ENCODE results near the gene LRP2. TPM values are rescaled to one million over a fixed set of nuclear protein-coding genes. Genes with fewer than 3 reads are reported as not detected.
A peak's percentile ranks its signal among the peaks of the same experiment; 100 is the strongest.

LRP2 gene
- total RNA-seq, 2 experiments from 2014 or later = 1.8 to 2.2 TPM

DNA sequence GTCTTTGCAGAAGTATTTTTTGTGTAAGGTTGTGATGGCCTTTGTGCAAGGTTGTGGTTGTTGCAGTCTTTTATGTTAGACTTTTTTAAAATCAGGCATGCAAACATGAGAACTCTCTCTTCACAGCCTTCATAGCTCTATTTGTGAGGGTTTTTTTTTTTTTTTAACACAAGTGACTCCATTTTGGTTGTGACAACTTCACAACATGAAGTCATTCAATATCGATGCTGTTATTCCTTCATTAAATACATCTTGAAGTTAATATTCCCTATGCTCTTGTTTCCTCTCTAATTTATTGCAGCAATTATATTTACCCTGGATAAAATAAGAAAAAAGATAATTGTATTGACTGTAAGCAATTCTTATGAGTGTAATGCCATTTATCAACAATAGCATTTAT, 257.5 kb downstream of the LRP2 start:
- CTCF ChIA-PET = interaction anchor here (1.1 kb wide), 1 partner anchor 11 kb away, joined by 3 read pairs; no protein-coding TSS in a partner anchor
- DNase-seq = no peak
- no peak for TF ChIP-seq CTCF (IDR thresholded peaks at IDR 0.05)
- intact Hi-C loops (cut with micrococcal nuclease) = loop anchor here (10.0 kb wide), 1 partner anchor 140 kb away; no protein-coding TSS in a partner anchor
- no peak overlapping the region for H3K4me3 Mint-ChIP-seq
- no peak overlapping the region for H3K27ac Mint-ChIP-seq
- peaks cover 53% of the 10 kb centered on the region for H3K4me1 Mint-ChIP-seq (ENCODE audit: low read depth)
- POLR2A ChIA-PET = no interaction called here
- H3K36me3 Mint-ChIP-seq (ENCODE audit: low read depth) = no peaks in the 10 kb centered on the region
- H3K9me3 Mint-ChIP-seq = no peaks in the 10 kb centered on the region
- no peak for ATAC-seq
- H3K27me3 Mint-ChIP-seq = no peaks in the 10 kb centered on the region

- intact Hi-C loops (cut with micrococcal nuclease) = no loop called here
- H3K9me3 Mint-ChIP-seq = no peaks in the 10 kb centered on the region
- H3K36me3 Mint-ChIP-seq (ENCODE audit: low read depth) = no peaks in the 10 kb centered on the region
- peak; percentile 20 for DNase-seq
- H3K4me1 Mint-ChIP-seq (ENCODE audit: low read depth) = peaks cover 13% of the 10 kb centered on the region
- H3K4me3 Mint-ChIP-seq = no peak overlapping the region
- no peaks in the 10 kb centered on the region for H3K27me3 Mint-ChIP-seq
- ChIA-PET POLR2A (interaction anchor here (0.7 kb wide), 1 partner anchor 414 kb away, joined by 4 read pairs; no protein-coding TSS in a partner anchor), CTCF (interaction anchor here (1.0 to 7.5 kb wide), 3 partner anchors 14 to 46 kb away, joined by 3 to 60 read pairs (median 4); no protein-coding TSS in a partner anchor)
- peak; percentile 61 for ATAC-seq
- TF ChIP-seq CTCF (IDR thresholded peaks at IDR 0.05) = no peak
- H3K27ac Mint-ChIP-seq = no peak overlapping the region
Observed at GRCh38 chr2:169095621-169096105, 266.7 kb downstream of the LRP2 start.

DNA sequence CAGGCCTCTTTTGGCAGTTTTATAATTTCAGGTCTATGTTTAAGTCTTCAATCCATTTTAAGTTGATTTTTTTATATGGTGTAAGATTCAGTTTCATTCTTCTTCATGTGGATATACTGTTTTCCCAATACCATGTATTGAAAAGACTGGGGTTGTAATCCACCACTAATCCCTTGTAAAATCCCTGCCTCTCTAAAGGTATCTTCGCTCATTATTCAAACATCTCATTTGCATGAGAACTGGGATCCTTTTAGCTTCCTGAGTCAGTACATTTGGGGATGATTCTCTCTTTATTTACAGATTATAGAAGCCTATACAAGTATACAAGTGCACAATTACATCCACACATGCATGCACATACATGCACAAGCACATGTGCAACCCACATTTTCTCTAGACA, 267.7 kb downstream of the LRP2 start:
- ChIA-PET POLR2A (no interaction called here), CTCF (interaction anchor here (7.5 kb wide), 1 partner anchor 15 kb away, joined by 60 read pairs; no protein-coding TSS in a partner anchor)
- H3K9me3 Mint-ChIP-seq = no peaks in the 10 kb centered on the region
- no peak overlapping the region for H3K27ac Mint-ChIP-seq
- no peaks in the 10 kb centered on the region for H3K27me3 Mint-ChIP-seq
- H3K36me3 Mint-ChIP-seq (ENCODE audit: low read depth) = no peaks in the 10 kb centered on the region
- no peak for TF ChIP-seq CTCF (IDR thresholded peaks at IDR 0.05)
- intact Hi-C loops (cut with micrococcal nuclease) = no loop called here
- DNase-seq (no peak), ATAC-seq (no peak)
- H3K4me1 Mint-ChIP-seq (ENCODE audit: low read depth) = peaks cover 13% of the 10 kb centered on the region
- no peak overlapping the region for H3K4me3 Mint-ChIP-seq

DNA sequence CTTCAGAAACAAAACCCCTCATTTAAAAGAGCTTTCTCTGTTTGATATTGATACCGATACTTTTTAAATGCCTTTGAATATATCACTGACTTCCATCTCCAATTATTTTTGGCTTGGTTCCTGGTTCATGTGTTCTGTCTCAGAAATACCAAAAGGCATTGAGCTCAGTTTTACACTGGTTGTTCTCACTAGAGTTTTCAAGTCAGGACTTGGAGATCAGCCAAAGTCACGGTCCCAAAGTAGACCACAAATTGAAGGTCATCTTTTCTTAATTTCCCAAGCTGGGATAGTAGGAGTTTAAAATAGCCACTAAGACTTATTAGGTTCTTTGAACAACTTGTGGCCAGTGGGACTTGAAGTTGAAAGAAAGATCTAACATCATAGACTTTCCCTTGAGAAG, 268.8 kb downstream of the LRP2 start:
- intact Hi-C loops (cut with micrococcal nuclease) = no loop called here
- TF ChIP-seq CTCF (IDR thresholded peaks at IDR 0.05) = no peak
- H3K4me3 Mint-ChIP-seq = no peak overlapping the region
- ChIA-PET CTCF (interaction anchor here (1.4 to 1.7 kb wide), 2 partner anchors 12 to 16 kb away, joined by 3 to 11 read pairs; no protein-coding TSS in a partner anchor), POLR2A (no interaction called here)
- H3K27me3 Mint-ChIP-seq = peaks cover 2% of the 10 kb centered on the region
- no peaks in the 10 kb centered on the region for H3K36me3 Mint-ChIP-seq (ENCODE audit: low read depth)
- ATAC-seq (no peak), DNase-seq (no peak)
- H3K4me1 Mint-ChIP-seq (ENCODE audit: low read depth) = peaks cover 13% of the 10 kb centered on the region
- H3K27ac Mint-ChIP-seq = no peak overlapping the region
- no peaks in the 10 kb centered on the region for H3K9me3 Mint-ChIP-seq

DNA sequence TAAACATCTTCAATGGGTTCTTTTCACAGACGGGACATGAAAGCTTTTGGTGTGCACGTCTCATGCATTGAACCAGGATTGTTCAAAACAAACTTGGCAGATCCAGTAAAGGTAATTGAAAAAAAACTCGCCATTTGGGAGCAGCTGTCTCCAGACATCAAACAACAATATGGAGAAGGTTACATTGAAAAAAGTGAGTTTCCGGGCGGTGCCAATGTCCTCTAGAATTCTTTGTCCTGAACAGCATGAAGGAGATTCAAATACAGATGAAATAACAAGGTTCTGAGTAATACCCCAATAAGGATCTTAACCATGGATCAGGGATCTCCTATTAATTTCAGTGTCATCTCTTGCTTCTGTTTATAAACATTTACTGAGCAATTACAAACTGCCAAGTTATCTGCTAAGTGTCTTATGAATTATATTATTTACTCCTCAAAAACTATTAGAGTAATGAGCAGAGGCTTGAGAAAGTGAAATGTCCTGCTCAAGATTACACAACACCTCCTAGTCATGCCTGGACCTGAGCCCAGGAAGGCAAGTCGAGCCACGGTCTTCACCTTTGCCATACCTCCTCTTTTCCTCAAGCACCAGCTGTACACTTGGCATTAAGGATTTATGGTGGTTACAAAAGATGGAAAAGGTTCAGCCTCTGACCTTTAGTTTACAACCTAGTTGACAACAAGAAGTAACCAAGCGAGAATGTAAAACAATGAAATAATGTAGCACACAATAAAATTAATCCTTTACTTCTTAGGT, 270.4 kb downstream of the LRP2 start:
- CTCF ChIA-PET = no interaction called here
- Mint-ChIP-seq H3K36me3 (ENCODE audit: low read depth) (no peaks in the 10 kb centered on the region), H3K27ac (no peak overlapping the region), H3K9me3 (no peaks in the 10 kb centered on the region), H3K27me3 (peaks cover 2% of the 10 kb centered on the region), H3K4me1 (ENCODE audit: low read depth) (peaks cover 13% of the 10 kb centered on the region), H3K4me3 (no peak overlapping the region)
- intact Hi-C loops (cut with micrococcal nuclease) = no loop called here
- TF ChIP-seq CTCF (IDR thresholded peaks at IDR 0.05) = no peak
- ATAC-seq (no peak), DNase-seq (no peak)
- POLR2A ChIA-PET = no interaction called here

Data from activated CD8-positive, alpha-beta T cell treated with anti-CD3 and anti-CD28 coated beads for 36 hours (primary cell).